RPMI8226 (cell line): Measurements from ENCODE around the gene TRIM10.
"Not testable (repeated sequence)": the region's sequence is repeated elsewhere in the genome, so short reads cannot be mapped to it uniquely, and the experiment has no call there.

ENCODE experiments used
- DNase-seq: peaks from one replicate; pipeline ENCODE4 v3.0.0-alpha.2; 2015

TRIM10 gene

GRCh38 chr6:30171677-30172471, 10.9 kb upstream of the TRIM10 start:
- peak; percentile 44 for DNase-seq

DNA sequence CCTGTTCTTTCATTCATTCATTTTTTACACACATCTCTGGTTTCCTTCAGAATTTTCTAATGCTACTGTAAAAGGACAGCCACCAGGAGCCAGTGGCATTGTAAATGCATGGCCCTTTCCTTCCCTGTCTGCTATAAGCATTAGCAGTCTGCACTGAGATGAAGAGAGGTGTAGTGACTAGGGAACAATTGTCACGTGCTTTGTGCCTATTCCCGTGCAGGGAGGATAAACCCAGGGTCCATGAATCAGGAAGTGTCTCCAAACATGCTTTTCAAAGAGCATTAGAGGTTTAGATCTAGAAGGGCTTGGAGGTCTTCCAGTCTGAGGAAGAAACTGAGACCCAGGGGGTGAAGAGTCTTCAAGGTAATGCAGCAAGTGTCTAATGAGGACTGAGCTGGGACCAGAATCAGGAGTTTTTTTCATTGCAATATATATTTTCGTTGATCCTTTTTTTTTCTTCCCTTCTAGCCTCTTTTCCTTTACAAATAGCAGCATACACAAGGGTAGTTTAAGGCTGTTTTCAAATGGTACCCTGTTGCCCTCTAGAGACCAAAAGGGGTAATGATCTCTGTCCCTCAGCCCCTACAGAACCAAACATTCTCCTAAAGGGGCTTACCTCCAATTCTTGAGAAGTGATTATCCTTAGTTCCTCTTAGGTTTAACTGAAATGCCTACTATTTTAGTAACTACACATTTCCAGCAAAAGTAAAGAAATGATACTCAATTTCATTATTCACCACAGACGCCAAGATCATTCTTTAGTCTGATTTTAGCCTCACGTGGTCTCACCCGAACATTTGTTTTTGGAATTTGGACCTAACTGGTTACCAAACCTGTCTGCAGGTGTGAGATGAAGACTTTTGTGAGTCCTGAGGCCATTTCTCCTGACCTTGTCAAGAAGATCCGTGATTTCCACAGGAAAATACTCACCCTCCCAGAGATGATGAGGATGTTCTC, 8.9 kb upstream of the TRIM10 start:
- DNase-seq: peak; percentile 55

DNA sequence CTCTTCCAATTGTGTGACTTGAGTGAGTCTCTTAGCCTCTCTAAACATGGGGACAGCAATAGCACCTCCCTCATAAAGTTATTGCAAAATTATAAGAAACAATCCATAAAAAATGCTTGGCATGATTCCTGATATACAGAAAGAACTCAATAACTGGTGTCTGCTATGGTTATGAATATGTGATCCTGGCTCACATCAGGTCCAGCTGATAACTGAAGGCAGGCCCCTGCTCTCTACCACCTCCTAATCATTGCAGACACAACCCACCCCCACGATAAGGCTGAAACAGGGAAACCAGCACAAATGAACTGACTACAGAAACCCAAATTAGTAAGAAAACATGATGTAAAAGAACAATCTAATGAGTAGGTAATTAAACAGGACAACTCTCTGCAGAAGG, 7.7 kb upstream of the TRIM10 start:
- DNase-seq: no peak

DNA sequence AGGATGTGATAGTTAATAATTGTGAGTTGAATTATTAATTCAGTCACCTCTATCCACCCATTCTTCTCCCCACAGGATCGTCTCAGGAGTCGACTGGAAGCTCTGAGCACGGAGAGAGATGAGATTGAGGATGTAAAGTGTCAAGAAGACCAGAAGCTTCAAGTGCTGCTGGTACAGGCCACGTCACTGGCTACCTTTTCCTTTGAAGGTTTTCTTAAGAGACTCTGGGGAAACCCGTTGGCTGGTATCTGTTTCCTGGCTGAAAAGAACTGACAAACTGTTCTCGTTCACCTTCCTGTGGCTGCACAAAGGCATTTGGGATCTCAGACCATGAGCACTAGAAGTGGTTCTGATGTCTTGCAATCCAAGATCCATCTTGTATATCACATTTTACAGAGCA, 6.1 kb upstream of the TRIM10 start:
- no peak for DNase-seq

DNA sequence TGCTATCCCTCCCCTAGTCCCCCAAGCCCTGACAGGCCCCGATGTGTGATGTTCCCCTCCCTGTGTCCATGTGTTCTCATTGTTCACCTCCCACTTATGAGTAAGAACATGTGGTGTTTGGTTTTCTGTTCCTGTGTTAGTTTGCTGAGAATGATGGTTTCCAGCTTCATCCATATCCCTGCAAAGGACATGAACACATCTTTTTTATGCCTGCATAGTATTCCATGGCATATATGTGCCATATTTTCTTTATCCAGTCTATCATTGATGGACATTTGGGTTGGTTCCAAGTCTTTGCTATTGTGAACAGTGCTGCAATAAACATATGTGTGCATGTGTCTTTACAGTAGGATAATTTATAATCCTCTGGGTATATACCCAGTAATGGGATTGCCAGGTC, 4.2 kb upstream of the TRIM10 start:
- DNase-seq: not testable (repeated sequence)

GRCh38 chr6:30164714-30165113, 3.7 kb upstream of the TRIM10 start:
- DNase-seq: no peak

GRCh38 chr6:30163918-30164654, 3.1 kb upstream of the TRIM10 start:
- no peak for DNase-seq

DNA sequence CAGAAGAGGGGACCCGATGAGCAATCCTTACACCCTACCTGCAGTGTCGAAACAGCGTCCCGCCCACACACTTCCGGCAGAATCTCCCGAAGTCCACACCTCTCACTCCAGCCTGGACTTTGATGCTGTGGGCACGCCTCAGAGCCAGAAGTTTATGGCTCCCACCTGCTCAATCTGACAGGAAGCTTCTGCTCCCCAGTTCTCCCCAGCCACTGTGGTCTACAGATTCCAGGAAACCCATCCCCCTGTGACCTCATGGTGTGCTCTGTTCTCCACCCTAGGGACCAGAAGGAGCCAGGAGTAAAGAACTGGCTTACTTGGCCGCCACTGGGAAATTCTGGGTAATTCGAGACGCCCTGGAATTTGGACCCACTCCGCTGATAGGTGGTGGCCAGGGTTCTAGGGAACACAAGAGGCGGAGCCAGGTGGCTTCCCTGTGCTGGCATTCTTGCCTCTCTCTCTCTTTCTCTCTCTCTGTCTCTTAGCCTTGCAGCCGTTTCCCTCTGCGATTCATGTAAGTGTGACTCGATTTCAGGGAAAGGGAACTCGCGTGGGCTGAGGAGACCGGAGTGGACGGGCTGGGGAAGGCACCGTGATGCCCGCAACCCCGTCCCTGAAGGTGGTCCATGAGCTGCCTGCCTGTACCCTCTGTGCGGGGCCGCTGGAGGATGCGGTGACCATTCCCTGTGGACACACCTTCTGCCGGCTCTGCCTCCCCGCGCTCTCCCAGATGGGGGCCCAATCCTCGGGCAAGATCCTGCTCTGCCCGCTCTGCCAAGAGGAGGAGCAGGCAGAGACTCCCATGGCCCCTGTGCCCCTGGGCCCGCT, 2.3 kb upstream of the TRIM10 start, which contains the start of gene TRIM15:
Gene TRIM15, plus strand, starts transcription at position 457 of the 828 bp plus-strand sequence. Its CDS starts 139 bp downstream, at position 596.
- no peak for DNase-seq

- DNase-seq: no peak
Measured at GRCh38 chr6:30162265-30163089, 1.5 kb upstream of the TRIM10 start.

- no peak for DNase-seq
Measured at GRCh38 chr6:30160008-30160784, 815 bp downstream of the TRIM10 start.

DNA sequence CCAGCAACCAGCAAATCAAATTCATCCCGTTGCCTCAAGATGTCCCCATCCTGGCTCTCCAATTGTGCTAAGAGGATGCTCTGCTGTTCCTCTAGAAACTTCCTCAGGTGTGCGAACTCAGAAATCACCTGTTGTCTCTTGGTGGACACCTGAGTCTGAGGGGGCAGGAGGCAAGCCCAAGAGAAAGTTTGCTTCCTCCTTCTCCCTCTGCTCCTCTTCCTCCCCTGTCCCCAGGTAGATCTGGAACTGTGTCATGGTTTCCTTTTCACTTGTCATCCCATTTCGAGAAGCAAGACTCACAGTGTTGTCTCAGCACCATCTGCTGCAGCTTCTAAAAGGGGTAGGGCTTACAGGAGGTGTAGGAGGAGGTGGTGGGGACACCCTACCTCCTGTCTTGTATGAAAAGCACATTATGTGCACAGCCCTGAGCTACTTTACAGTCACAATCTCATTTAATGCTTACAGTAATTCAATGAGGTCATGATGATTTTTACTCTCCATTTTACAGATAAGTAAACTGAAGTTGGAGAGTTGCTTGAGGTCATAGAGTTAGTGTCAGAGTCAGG, 2.5 kb downstream of the TRIM10 start:
- no peak for DNase-seq

DNA sequence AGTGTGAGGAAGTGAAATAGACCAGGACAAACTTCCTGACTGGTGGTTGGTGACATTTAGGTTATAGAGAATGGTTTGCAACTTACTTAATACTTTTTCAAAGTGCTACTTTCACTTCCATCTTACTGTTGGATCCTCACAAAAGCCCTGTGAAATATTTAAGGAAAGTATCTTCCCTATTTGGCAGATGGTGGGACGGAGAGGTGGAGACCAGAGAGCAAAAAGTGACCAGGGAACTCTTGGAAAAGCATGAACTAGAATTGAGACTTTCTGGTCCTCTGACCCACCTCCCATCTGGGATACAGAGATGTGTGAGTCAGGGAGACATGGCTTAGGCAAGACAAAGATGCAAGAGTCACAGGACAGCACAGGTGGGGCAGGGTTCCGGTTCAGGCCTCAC, 3.0 kb downstream of the TRIM10 start:
- no peak for DNase-seq

DNA sequence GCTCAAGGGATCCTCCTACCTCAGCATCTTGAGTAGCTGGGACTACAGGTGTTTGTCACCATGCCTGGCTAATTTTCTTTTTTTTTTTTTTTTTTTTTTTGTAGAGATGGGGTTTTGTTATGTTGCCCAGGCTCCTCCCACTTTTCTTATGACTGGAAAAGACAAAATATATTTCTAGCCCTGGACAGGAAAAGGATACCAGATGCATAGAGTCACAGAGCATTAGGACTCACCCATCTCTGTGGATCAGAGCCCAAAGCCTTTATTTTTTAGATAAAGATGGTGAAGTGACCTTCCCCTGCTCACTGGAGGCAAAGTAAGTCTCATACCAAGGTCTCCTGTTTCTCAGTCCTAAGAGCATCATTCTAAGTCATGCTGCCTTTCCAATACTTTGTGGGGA, 3.4 kb downstream of the TRIM10 start:
- no peak for DNase-seq

DNA sequence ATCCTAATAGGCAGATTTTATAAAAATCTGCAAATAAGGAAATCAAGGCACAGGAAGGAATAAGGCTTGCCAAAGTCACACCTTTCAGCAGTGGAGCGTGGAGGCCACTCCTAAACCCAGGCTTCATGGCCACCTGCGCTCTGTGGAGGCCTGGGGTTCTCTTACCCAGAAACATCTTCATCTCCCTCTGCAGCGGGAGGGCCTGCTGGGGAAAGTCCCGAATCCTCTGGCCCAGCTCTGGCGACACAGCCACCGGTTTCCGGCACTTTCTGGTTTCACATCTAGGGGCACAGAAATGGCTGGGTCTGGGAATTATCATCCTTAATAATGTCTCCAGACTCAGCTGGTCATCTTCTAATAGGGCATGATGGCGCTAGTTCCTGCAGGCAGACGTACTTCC, 4.2 kb downstream of the TRIM10 start:
- DNase-seq: peak; percentile 41

DNA sequence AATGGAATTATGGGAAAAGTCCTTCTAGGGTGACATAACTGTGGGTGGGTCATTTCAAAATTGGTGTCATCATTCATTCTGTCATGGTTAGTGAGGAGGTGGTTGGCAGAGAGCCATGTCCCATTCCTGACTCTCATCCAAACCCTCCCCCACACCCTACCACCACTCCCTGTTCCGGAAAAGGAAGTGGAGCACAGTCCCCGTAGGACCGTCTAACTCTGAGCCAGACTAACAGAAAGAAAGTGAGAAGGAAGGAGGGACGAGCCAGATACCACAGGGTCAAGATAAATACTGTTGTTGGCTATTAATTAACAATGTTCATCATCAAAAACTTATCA, 4.8 kb downstream of the TRIM10 start:
- DNase-seq: no peak

- no peak for DNase-seq
Measured at GRCh38 chr6:30155520-30156261, 5.3 kb downstream of the TRIM10 start.

DNA sequence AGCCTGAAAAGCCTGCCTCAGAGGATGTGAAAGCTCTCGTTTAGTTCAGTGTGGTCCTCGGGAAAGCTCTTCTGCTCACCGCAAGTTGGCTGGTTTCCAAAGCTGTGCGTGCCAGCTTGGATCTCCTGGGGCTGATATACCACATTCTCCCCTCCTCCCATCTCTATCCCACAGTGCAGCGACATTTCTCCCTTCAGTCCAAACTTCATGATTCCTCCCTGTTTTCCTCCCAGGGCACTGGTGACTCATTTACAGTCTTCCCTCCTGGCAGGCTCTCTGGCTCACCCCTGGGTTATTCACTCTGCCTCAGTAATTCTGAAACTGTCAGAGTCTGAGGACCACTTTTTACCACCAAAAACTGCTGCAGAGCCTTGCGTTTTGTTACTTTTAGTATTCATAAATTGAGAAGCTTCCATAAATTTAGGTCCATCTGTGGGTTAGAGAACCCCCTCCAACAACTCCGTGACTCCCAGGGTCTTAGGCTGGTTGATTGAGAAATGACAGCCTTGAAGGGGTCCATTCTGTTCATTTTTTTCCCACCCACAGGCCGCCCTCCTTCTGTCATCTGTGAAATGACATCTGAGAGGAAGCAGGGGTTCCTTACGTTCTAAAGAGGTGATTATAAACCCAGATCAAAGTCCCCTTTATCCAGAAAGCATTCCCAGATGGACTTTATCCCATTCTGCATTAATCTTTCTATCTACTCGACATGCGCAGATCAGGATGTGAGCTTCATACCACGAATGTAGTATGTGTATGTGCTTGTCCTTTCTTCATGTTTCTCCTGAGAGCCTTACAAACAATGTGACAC, 6.1 kb downstream of the TRIM10 start:
- DNase-seq: peak; percentile 71

DNA sequence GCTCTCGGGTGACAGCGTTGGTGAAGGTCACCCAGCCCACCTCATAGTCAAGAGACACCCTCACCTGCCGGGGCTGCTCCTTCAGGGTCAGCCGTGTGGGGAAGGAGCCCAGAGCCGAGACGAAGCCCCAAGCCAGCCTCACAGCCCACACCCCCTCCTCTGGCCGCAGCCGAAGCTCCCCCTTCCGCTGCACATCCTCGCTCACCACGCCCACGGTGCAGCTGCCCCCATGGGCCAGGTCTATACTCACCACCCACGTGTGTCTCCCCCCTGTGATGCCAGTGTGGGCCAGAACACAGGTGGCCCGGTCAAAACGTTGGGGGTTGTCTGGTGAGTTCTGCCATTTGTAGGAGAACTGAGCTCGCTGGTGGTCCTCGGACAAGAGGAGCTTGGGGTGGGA, 7.0 kb downstream of the TRIM10 start:
- DNase-seq: no peak
